ENCODE measurements around the gene TRAPPC12.

DNA sequence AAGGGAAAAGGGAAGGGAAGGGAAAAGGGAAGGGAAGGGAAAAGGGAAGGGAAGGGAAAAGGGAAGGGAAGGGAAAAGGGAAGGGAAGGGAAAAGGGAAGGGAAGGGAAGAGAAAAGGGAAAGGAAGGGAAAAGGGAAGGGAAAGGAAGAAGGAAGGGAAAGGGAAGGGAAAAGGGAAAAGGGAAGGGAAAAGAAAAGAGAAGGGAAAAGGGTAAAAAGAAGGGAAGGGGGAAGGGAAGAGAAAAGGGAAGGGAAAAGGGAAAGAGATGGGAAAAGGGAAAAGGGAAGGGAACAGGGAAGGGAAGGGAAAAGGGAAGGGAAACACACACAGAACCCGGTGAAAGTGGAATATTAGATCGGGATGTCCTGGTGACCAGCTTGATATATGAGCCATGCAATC is 42.6 kb upstream of the TRAPPC12 start:
- TF ChIP-seq, protein P1, sequence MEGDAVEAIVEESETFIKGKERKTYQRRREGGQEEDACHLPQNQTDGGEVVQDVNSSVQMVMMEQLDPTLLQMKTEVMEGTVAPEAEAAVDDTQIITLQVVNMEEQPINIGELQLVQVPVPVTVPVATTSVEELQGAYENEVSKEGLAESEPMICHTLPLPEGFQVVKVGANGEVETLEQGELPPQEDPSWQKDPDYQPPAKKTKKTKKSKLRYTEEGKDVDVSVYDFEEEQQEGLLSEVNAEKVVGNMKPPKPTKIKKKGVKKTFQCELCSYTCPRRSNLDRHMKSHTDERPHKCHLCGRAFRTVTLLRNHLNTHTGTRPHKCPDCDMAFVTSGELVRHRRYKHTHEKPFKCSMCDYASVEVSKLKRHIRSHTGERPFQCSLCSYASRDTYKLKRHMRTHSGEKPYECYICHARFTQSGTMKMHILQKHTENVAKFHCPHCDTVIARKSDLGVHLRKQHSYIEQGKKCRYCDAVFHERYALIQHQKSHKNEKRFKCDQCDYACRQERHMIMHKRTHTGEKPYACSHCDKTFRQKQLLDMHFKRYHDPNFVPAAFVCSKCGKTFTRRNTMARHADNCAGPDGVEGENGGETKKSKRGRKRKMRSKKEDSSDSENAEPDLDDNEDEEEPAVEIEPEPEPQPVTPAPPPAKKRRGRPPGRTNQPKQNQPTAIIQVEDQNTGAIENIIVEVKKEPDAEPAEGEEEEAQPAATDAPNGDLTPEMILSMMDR (IDR thresholded peaks at IDR 0.05): no peak
- no peak for TF ChIP-seq POLR2A (IDR thresholded peaks at IDR 0.05)

All from transverse colon (tissue), 3 donors.